Measurements from ENCODE around the gene MRPL11. TPM values are rescaled to one million over a fixed set of nuclear protein-coding genes. Genes with fewer than 3 reads are reported as not detected.

The MRPL11 gene
- total and polyA plus RNA-seq, 3 donors from 2014 or later = 21.2 to 50.0 (median 23.7) TPM

- peak; percentile 76 for DNase-seq
- Histone ChIP-seq H3K4me1 (no peaks in the 10 kb centered on the region), H3K36me3 (ENCODE audit: low read depth, missing control alignments) (no peaks in the 10 kb centered on the region), H3K27ac (no peak overlapping the region), H3K27me3 (no peaks in the 10 kb centered on the region), H3K4me3 (no peak overlapping the region), H3K9me3 (no peaks in the 10 kb centered on the region)
- WGBS, 2 donors = 55 to 66% methylated on average over 8 of the region's 8 CpGs
- intact Hi-C loops (cut with DNase I; ENCODE audit: low total_unique reads) = no loop called here
- TF ChIP-seq, protein P1, sequence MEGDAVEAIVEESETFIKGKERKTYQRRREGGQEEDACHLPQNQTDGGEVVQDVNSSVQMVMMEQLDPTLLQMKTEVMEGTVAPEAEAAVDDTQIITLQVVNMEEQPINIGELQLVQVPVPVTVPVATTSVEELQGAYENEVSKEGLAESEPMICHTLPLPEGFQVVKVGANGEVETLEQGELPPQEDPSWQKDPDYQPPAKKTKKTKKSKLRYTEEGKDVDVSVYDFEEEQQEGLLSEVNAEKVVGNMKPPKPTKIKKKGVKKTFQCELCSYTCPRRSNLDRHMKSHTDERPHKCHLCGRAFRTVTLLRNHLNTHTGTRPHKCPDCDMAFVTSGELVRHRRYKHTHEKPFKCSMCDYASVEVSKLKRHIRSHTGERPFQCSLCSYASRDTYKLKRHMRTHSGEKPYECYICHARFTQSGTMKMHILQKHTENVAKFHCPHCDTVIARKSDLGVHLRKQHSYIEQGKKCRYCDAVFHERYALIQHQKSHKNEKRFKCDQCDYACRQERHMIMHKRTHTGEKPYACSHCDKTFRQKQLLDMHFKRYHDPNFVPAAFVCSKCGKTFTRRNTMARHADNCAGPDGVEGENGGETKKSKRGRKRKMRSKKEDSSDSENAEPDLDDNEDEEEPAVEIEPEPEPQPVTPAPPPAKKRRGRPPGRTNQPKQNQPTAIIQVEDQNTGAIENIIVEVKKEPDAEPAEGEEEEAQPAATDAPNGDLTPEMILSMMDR (IDR thresholded peaks at IDR 0.05) = peak in 2 of 3 experiments; percentile 50 to 62
- no peak for TF ChIP-seq POLR2A (IDR thresholded peaks at IDR 0.05)
These were observed 49.8 kb downstream of the MRPL11 start for GRCh38 chr11:66388780-66389386.

DNA sequence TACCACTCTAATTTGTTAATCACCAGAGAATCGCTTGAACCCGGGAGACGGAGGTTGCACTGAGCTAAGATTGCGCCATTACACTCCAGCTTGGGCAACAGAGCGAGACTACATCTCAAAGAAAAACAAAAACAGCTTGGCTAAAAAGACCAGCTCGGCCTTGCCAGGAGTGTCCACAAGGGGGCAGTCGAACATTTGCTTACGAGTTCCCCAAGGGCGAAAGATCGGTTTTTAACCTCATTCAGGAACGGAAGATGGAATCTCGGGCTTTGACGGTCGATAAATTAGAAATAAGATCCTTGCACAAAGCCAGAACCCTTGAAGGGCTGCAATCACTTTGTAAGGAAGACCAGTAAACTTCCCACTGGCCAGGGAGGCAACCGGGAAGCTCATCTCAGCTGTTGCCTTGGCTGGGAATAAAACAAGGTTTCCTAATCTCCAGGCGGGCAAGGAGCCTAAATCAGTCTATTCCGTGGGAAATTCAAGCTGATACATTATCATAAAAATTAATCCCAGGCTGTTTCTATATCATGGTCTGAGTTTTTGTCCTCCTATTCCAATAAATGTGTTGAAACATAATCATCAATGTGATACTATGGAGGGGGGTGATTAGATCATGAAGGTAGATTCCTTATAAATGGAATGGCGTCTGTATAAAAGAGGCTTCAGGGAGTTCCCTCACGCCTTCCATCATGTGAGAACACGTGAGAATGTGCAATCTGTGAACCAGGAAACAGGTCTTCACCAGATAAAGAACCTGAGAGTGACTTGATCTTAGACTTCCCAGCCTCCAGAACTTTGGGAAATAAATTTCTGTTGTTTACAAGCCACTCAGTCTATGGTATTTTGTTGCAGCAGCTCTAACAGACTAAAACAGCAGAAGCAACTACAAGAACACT is 52.2 kb downstream of the MRPL11 start:
- Histone ChIP-seq H3K36me3 (ENCODE audit: low read depth, missing control alignments) (no peaks in the 10 kb centered on the region), H3K4me3 (peak overlapping the region in 1 of 2 donors; percentile 21), H3K27ac (no peak overlapping the region), H3K9me3 (no peaks in the 10 kb centered on the region), H3K27me3 (no peaks in the 10 kb centered on the region), H3K4me1 (no peaks in the 10 kb centered on the region)
- TF ChIP-seq, protein P1 (IDR thresholded peaks at IDR 0.05) = peak; percentile 46 to 97 (median 76)
- TF ChIP-seq POLR2A (IDR thresholded peaks at IDR 0.05) = no peak
- WGBS, 2 donors = 6 to 8% methylated on average over 20 of the region's 20 CpGs
- peak; percentile 93 for DNase-seq
- intact Hi-C loops (cut with DNase I; ENCODE audit: low total_unique reads) = no loop called here

Small RNAs within 50 kb of the gene (small RNA-seq; reads per million reads assigned to genes)
- gene RF00416 = 0 reads per million in 2 donors
- gene RNU1-84P = 0 reads per million in 2 donors

Other genes starting within 250 kb of the MRPL11 start
- gene KLC2, start 181.1 kb downstream of the MRPL11 start, total RNA-seq = 10 to 100 TPM; 45.9 to 53.5 TPM
- gene KLC2, start 181.1 kb downstream of the MRPL11 start, polyA plus RNA-seq (ENCODE audit: insufficient read depth, low read depth, low replicate concordance) = 51.7 TPM
- gene RAB1B, start 170.2 kb downstream of the MRPL11 start, total RNA-seq = 100 to 1,000 TPM in 1 of 2 donors, 10 to 100 TPM in 1; 63.2 to 107 TPM
- 180 TPM for gene RAB1B, start 170.2 kb downstream of the MRPL11 start, polyA plus RNA-seq (ENCODE audit: insufficient read depth, low read depth, low replicate concordance)
- 1 to 10 TPM; 4.0 to 7.4 TPM for gene CNIH2, start 160.7 kb downstream of the MRPL11 start, total RNA-seq
- gene CNIH2, start 160.7 kb downstream of the MRPL11 start, polyA plus RNA-seq (ENCODE audit: insufficient read depth, low read depth, low replicate concordance) = 17.3 TPM
- 10 to 100 TPM; 60.5 to 94.1 TPM for gene YIF1A, start 149.7 kb downstream of the MRPL11 start, total RNA-seq
- gene YIF1A, start 149.7 kb downstream of the MRPL11 start, polyA plus RNA-seq (ENCODE audit: insufficient read depth, low read depth, low replicate concordance) = 82.6 TPM
- 1 to 10 TPM; 1.4 to 1.7 TPM for gene TMEM151A, start 147.0 kb downstream of the MRPL11 start, total RNA-seq
- gene TMEM151A, start 147.0 kb downstream of the MRPL11 start, polyA plus RNA-seq (ENCODE audit: insufficient read depth, low read depth, low replicate concordance) = 0.90 TPM
- gene CD248, start 121.8 kb downstream of the MRPL11 start, total RNA-seq = 1 to 10 TPM; 3.9 to 6.4 TPM
- gene CD248, start 121.8 kb downstream of the MRPL11 start, polyA plus RNA-seq (ENCODE audit: insufficient read depth, low read depth, low replicate concordance) = 35.5 TPM
- 1 to 10 TPM; 8.2 to 8.5 TPM for gene RIN1, start 102.4 kb downstream of the MRPL11 start, total RNA-seq
- gene RIN1, start 102.4 kb downstream of the MRPL11 start, polyA plus RNA-seq (ENCODE audit: insufficient read depth, low read depth, low replicate concordance) = 4.7 TPM
- 10 to 100 TPM; 55.5 to 59.4 TPM for gene BRMS1, start 93.7 kb downstream of the MRPL11 start, total RNA-seq
- 67.5 TPM for gene BRMS1, start 93.7 kb downstream of the MRPL11 start, polyA plus RNA-seq (ENCODE audit: insufficient read depth, low read depth, low replicate concordance)
- gene B4GAT1, start 91.2 kb downstream of the MRPL11 start, total RNA-seq = 10 to 100 TPM; 28.2 to 45.1 TPM
- gene B4GAT1, start 91.2 kb downstream of the MRPL11 start, polyA plus RNA-seq (ENCODE audit: insufficient read depth, low read depth, low replicate concordance) = 23.2 TPM
- gene SLC29A2, start 67.1 kb downstream of the MRPL11 start, total RNA-seq = 1 to 10 TPM; 1.6 to 3.1 TPM
- gene SLC29A2, start 67.1 kb downstream of the MRPL11 start, polyA plus RNA-seq (ENCODE audit: insufficient read depth, low read depth, low replicate concordance) = 1.2 TPM
- 1 to 10 TPM in 1 of 2 donors, under 1 TPM in 1; 0.50 to 1.4 TPM for gene NPAS4, start 17.8 kb downstream of the MRPL11 start, total RNA-seq
- 0.09 TPM for gene NPAS4, start 17.8 kb downstream of the MRPL11 start, polyA plus RNA-seq (ENCODE audit: insufficient read depth, low read depth, low replicate concordance)
- gene PELI3, start 28.1 kb upstream of the MRPL11 start, total RNA-seq = 10 to 100 TPM; 13.0 to 17.7 TPM
- gene PELI3, start 28.1 kb upstream of the MRPL11 start, polyA plus RNA-seq (ENCODE audit: insufficient read depth, low read depth, low replicate concordance) = 10.2 TPM
- 10 to 100 TPM; 29.3 to 31.0 TPM for gene DPP3, start 41.6 kb upstream of the MRPL11 start, total RNA-seq
- 24.8 TPM for gene DPP3, start 41.6 kb upstream of the MRPL11 start, polyA plus RNA-seq (ENCODE audit: insufficient read depth, low read depth, low replicate concordance)
- gene BBS1, start 71.8 kb upstream of the MRPL11 start, total RNA-seq = 10 to 100 TPM; 86.1 to 89.3 TPM
- gene BBS1, start 71.8 kb upstream of the MRPL11 start, polyA plus RNA-seq (ENCODE audit: insufficient read depth, low read depth, low replicate concordance) = 42.9 TPM
- gene ZDHHC24, start 107.2 kb upstream of the MRPL11 start, total RNA-seq = 10 to 100 TPM; 20.7 to 23.3 TPM
- gene ZDHHC24, start 107.2 kb upstream of the MRPL11 start, polyA plus RNA-seq (ENCODE audit: insufficient read depth, low read depth, low replicate concordance) = 9.2 TPM
- 1 to 10 TPM; 1.7 to 4.0 TPM for gene ACTN3, start 108.1 kb upstream of the MRPL11 start, total RNA-seq
- 6.8 TPM for gene ACTN3, start 108.1 kb upstream of the MRPL11 start, polyA plus RNA-seq (ENCODE audit: insufficient read depth, low read depth, low replicate concordance)
- 100 to 1,000 TPM; 125 to 164 TPM for gene CTSF, start 129.8 kb upstream of the MRPL11 start, total RNA-seq
- gene CTSF, start 129.8 kb upstream of the MRPL11 start, polyA plus RNA-seq (ENCODE audit: insufficient read depth, low read depth, low replicate concordance) = 242 TPM
- 10 to 100 TPM; 14.4 to 26.3 TPM for gene CCDC87, start 154.2 kb upstream of the MRPL11 start, total RNA-seq
- gene CCDC87, start 154.2 kb upstream of the MRPL11 start, polyA plus RNA-seq (ENCODE audit: insufficient read depth, low read depth, low replicate concordance) = 37.2 TPM
- gene CCS, start 154.3 kb upstream of the MRPL11 start, total RNA-seq = 10 to 100 TPM; 70.7 to 83.2 TPM
- 67.5 TPM for gene CCS, start 154.3 kb upstream of the MRPL11 start, polyA plus RNA-seq (ENCODE audit: insufficient read depth, low read depth, low replicate concordance)
- gene RBM14, start 177.8 kb upstream of the MRPL11 start, total RNA-seq = 100 to 1,000 TPM; 146 to 149 TPM
- gene RBM14, start 177.8 kb upstream of the MRPL11 start, polyA plus RNA-seq (ENCODE audit: insufficient read depth, low read depth, low replicate concordance) = 85.2 TPM
- 100 to 1,000 TPM in 1 of 2 donors, 10 to 100 TPM in 1; 95.2 to 123 TPM for gene RBM4, start 199.9 kb upstream of the MRPL11 start, total RNA-seq
- 137 TPM for gene RBM4, start 199.9 kb upstream of the MRPL11 start, polyA plus RNA-seq (ENCODE audit: insufficient read depth, low read depth, low replicate concordance)
- 10 to 100 TPM; 35.0 to 35.7 TPM for gene RBM4B, start 239.0 kb upstream of the MRPL11 start, total RNA-seq
- gene RBM4B, start 239.0 kb upstream of the MRPL11 start, polyA plus RNA-seq (ENCODE audit: insufficient read depth, low read depth, low replicate concordance) = 35.2 TPM